CD4-positive, alpha-beta T cell (primary cell): Measurements from ENCODE around the gene FZR1. TPM values are rescaled to one million over a fixed set of nuclear protein-coding genes. Genes with fewer than 3 reads are reported as not detected.

ENCODE experiments used
- ATAC-seq: fragments of 200-7000 bp; cut with Tn5 transposase; one replicate; pipeline ENCODE4 v1.10.0; 2022; ENCODE audit warnings: mild to moderate bottlenecking; ENCODE audit not compliant: poor library complexity
- CTCF ChIA-PET: fragments of 350-600 bp; sonication (Branson Sonifier 250); formaldehyde crosslinking; loops from one replicate; lab custom pipeline; 2021; ENCODE audit warnings: antibody characterized with exemption, inconsistent platforms; lab: Charles Lee
- POLR2A ChIA-PET: fragments of 350-600 bp; sonication (Branson Sonifier 250); formaldehyde crosslinking; loops from one replicate; lab custom pipeline; 2021; ENCODE audit warnings: antibody characterized with exemption, inconsistent platforms; lab: Charles Lee
- DNase-seq, 14 experiments: peaks; one replicate each; pipeline ENCODE4 v3.0.0-alpha.2; 2013 to 2020; ENCODE audit warnings: mixed read lengths in 2 of 14
- H3K27ac ChIP-seq, 2 donors: one replicate each; pipeline versions ENCODE4 v1.5.1 to v1.7.0; 2013; ENCODE audit warnings: low read length in 2 of 2, low read depth in 1 of 2, mild to moderate bottlenecking in 1 of 2
- H3K27me3 ChIP-seq, 2 experiments: 1 replicate in 1 of 2; 2 replicates in 1 of 2; pipeline versions ENCODE4 v1.6.1 to v1.7.0; 2013; ENCODE audit warnings: low read length in 2 of 2, control low read depth in 1 of 2, mild to moderate bottlenecking in 1 of 2, moderate library complexity in 1 of 2; ENCODE audit not compliant: insufficient read depth in 2 of 2, control insufficient read depth in 1 of 2
- H3K36me3 ChIP-seq: one replicate; pipeline ENCODE4 v1.6.1; 2013; ENCODE audit warnings: low read length, control low read depth; ENCODE audit not compliant: insufficient read depth
- H3K4me1 ChIP-seq: one replicate; pipeline ENCODE4 v1.6.1; 2013; ENCODE audit warnings: low read length, control low read depth; ENCODE audit not compliant: insufficient read depth
- H3K4me3 ChIP-seq: one replicate; pipeline ENCODE4 v1.5.1; 2013; ENCODE audit warnings: mild to moderate bottlenecking, low read length, moderate library complexity
- H3K9me3 ChIP-seq, 2 experiments: 1 replicate in 1 of 2; 2 replicates in 1 of 2; pipeline versions ENCODE4 v1.6.1 to v1.7.0; 2013; ENCODE audit warnings: low read length in 2 of 2, mild to moderate bottlenecking in 2 of 2, control low read depth in 1 of 2, moderate library complexity in 1 of 2; ENCODE audit not compliant: control insufficient read depth in 1 of 2, insufficient read depth in 1 of 2
- H3K27ac Mint-ChIP-seq: one replicate; pipeline ENCODE4 v1.8.0; 2020; ENCODE audit warnings: mixed read lengths
- H3K27me3 Mint-ChIP-seq: one replicate; pipeline ENCODE4 v1.8.0; 2021; ENCODE audit warnings: mixed read lengths
- H3K36me3 Mint-ChIP-seq: one replicate; pipeline ENCODE4 v1.8.0; 2021; ENCODE audit warnings: low read depth, mixed read lengths
- H3K4me1 Mint-ChIP-seq: one replicate; pipeline ENCODE4 v1.8.0; 2021; ENCODE audit warnings: low read depth, mixed read lengths
- H3K4me3 Mint-ChIP-seq: one replicate; pipeline ENCODE4 v1.8.0; 2020; ENCODE audit warnings: mild to moderate bottlenecking, mixed read lengths
- H3K9me3 Mint-ChIP-seq: one replicate; pipeline ENCODE4 v1.8.0; 2020; ENCODE audit warnings: mixed read lengths
- CTCF ChIP-seq: fragments of 200-600 bp; IDR thresholded peaks from one replicate; pipeline ENCODE4 v1.8.0; 2022; ENCODE audit warnings: antibody characterized with exemption, mild to moderate bottlenecking
- intact Hi-C, 2 experiments: fragments of 100-400 bp; cut with DNase I in 1 of 2; cut with micrococcal nuclease in 1 of 2; formaldehyde crosslinking; loops; one replicate each; pipeline versions ENCODE4 v1.15.1 to v1.9.0; 2023 to 2025; cut with DNase I, micrococcal nuclease
- total RNA-seq, 174 experiments: library from RNA in 2 of 174; stranded (reverse) in 2 of 174; gene quantifications; one replicate each; pipeline ENCODE4 v1.2.3 and lab custom pipeline; 2021 to 2026

Gene FZR1
- total RNA-seq, 2 experiments from 2014 or later = 109 to 116 TPM

- Histone ChIP-seq H3K27ac (no peak overlapping the region), H3K36me3 (peaks cover 37% of the 10 kb centered on the region), H3K4me3 (no peak overlapping the region), H3K27me3 (no peaks in the 10 kb centered on the region), H3K9me3 (peaks cover 0 to 10% of the 10 kb centered on the region in 2 experiments), H3K4me1 (no peaks in the 10 kb centered on the region)
- Mint-ChIP-seq H3K4me1 (no peaks in the 10 kb centered on the region), H3K27me3 (no peaks in the 10 kb centered on the region), H3K4me3 (no peak overlapping the region), H3K27ac (no peak overlapping the region), H3K36me3 (peaks cover 56% of the 10 kb centered on the region), H3K9me3 (no peaks in the 10 kb centered on the region)
- ChIA-PET CTCF (interaction anchor here (0.5 kb wide), 1 partner anchor 766 kb away, joined by 3 read pairs; no protein-coding TSS in a partner anchor), POLR2A (interaction anchor here (0.6 to 1.0 kb wide), 2 partner anchors 10 to 53 kb away, joined by 3 read pairs; no protein-coding TSS in a partner anchor)
- ATAC-seq = no peak
- no peak for DNase-seq
- TF ChIP-seq CTCF = no peak
- intact Hi-C loops = no loop called here
These were observed 31.0 kb downstream of the FZR1 start for GRCh38 chr19:3537101-3537437.

GRCh38 chr19:3537438-3538240, 31.5 kb downstream of the FZR1 start:
- ChIA-PET CTCF (interaction anchor here (0.5 kb wide), 1 partner anchor 766 kb away, joined by 3 read pairs; no protein-coding TSS in a partner anchor), POLR2A (interaction anchor here (1.0 kb wide), 1 partner anchor 10 kb away, joined by 3 read pairs; no protein-coding TSS in a partner anchor)
- intact Hi-C loops = no loop called here

More at GRCh38 chr19:3537438-3538240, 31.5 kb downstream of the FZR1 start:
- Mint-ChIP-seq H3K4me1 (no peaks in the 10 kb centered on the region), H3K27me3 (no peaks in the 10 kb centered on the region), H3K4me3 (no peak overlapping the region), H3K9me3 (no peaks in the 10 kb centered on the region), H3K36me3 (peaks cover 51% of the 10 kb centered on the region), H3K27ac (peak overlapping the region; percentile 42)
- ATAC-seq = no peak
- Histone ChIP-seq H3K4me1 (no peaks in the 10 kb centered on the region), H3K9me3 (peaks cover 0 to 10% of the 10 kb centered on the region in 2 experiments), H3K4me3 (no peak overlapping the region), H3K27me3 (no peaks in the 10 kb centered on the region), H3K36me3 (peaks cover 32% of the 10 kb centered on the region), H3K27ac (no peak overlapping the region)
- no peak for TF ChIP-seq CTCF
- no peak for DNase-seq
